NCI-H2227 treated with DMSO at 0.1 percent for 48 hours (cell line): ENCODE data around the gene GSK3A.

ENCODE experiments used
- DNase-seq: peaks from one replicate; lab custom pipeline; 2025; lab: John Stamatoyannopoulos, UW

GSK3A gene

DNA sequence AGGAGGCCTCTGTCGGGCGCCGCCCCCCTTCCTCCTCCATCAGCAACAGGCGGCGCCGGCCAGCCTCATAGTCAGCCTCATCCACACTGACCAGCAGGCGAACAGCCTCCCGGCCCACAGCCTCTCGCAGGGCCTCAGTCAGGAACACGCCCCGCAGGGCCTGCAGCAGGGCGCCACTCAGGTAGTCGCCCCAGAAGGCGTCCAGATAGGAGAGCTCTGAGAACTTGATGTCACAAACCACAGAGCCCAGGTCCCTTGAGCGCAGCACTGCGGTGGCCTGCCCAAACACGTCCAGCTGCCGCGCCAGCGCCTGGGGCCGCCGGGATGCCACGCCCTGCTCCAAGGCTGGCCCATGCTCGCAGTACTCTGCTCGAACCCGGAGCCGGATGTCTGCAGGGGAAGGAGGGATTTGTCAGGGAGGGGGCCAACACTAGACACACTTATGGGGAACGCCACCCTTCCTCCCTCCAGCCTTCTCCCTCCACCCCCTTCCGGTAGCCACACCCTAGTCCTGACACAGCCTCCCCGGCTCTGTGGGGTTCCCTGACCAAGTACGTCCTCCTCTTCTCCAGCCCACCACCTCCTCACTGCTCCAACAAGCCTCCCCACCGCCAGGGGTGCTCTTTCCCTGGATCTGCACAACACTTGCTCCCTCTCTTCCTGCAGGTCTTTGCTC lies 42.8 kb downstream of the GSK3A start:
- no peak for DNase-seq

DNA sequence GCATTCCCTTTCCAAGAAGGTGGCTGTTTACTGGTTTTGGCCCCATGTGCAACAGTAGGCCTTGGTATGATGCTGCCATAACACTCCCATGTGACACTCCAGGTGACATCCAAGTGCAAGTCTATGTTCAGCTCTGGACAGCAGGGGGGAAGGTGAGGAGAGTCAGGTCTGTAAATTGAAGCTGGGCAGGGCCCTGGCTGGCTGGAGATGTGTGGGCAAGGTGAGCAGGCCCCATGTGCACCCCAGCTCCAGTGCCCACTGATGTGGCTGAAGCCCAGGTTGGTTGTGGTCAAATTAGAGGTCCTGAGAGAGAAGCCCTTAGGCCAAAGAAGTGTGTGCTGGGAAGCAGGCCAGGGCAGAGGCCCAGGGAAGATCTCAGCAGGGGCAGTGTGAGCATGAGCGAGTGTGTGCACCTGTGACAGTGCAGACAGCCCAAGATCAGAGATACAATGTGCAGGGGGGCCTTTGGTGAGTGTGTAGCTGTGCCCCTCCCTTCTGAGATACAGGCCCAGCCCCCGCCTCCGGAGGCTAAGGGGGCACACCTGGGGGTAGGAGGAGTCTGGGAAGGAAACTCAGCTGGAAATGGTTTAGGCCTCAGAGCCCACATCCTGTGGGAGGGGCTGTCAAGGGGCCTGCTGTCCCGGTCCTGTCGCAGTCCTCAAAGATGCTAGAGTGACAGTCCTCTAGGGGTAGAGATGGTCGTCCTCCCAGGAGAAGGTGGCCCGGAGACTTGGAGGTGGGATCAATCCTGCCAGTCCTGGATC lies 43.5 kb downstream of the GSK3A start:
- DNase-seq, result no peak

DNA sequence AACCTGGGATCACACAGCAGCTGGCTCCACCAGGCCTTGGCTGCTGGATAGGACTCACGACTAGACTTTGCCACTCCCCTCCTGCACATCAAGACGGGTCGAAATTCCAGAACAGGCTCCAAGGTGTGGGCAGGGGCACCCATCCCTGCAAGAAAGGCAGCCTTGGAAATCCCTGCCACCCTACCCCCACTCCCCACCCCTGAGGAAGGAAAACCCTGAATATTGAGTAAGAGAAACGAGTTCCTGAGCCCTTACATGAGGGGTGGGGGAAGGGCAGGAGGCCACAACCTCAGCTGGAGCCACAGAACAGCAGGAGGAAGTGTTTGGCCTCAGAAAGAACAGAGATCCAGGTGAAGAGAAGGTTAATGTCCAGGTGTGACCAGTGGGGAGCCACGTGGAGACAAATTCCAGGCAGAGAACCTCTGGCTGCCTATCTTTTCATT lies 45.0 kb downstream of the GSK3A start:
- no peak for DNase-seq

DNA sequence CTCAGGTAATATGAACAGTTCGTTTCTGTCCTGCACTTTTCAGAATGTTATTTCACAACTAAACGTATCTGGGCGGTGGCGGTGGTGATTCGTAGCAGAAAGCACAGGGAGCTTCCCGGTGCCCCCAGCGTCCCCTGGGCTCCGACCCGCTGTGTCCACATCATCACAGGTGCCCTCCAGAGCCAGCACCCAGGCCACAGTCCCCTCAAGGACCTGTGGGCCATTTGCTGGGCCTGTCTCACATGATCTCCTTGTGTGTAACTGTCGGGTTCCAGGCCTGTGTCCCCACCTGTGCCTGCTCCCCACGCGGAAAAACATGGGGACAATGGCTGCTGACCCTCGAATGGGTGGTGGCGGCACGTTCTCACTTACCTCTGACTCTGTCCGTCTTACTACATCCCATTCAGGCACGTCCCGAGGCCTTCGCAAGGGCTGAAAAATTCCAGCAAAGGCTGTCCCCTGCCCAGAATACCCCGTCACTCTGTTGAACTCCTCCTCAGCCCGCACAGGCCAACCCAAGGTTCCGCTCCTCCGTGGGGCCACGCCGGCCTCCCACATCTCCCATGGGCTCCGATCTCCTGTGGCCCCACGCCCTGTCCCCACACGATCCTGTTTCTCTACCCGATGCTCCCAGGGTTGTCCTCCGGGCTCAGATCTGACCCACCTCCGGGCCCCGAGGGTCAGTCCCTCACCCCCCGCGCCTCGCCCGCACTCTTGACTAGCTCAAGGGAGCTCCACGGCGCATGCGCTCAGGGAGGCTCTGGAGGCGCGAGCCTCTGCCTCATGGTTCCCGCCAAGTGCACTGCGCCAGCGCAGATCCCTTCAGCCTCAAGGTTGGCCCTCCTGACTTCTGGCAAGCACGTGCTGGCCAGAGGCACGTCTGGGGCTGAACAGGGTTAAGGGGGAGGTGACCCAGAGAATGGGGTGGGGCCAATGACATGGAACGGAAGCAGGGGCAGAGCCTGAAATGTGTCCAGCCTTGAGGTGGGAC lies 46.1 kb downstream of the GSK3A start:
- no peak for DNase-seq

DNA sequence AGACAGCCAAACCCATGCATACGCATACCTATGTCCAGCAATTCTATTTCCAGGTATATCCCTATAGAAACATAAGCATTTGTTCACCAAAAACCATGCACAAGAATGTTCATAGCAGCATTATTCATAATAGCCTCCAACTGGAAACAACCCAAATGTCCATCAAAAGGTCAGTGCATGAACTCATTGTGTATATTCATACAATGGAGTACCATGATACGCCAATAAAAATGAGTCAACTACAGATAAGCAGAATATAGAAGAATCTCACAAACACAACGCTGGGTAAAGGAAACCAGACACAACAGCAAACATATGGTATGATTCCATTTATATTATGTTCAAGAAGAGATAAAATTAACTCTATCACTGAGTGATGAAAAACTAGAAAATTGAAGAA lies 48.7 kb downstream of the GSK3A start:
- DNase-seq, result no peak

DNA sequence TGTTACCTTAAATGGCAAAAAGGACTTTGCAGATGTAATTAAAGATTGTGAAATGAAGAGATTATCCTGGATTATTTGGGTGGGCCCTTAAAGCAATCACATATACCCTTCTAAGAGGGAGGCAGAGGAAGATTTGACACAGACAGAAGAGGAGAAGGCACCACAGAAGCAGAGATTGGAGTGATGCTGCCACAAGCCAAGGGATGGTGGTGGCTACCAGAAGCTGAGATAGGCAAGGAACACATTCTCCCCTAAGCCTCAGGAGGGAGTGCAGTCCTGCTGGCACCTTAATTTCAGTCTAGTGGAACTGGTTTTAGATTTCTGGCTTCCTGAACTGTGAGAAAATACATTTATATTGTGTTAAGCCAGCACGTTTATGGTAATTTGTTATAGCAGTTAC lies 49.1 kb downstream of the GSK3A start:
- no peak for DNase-seq

DNA sequence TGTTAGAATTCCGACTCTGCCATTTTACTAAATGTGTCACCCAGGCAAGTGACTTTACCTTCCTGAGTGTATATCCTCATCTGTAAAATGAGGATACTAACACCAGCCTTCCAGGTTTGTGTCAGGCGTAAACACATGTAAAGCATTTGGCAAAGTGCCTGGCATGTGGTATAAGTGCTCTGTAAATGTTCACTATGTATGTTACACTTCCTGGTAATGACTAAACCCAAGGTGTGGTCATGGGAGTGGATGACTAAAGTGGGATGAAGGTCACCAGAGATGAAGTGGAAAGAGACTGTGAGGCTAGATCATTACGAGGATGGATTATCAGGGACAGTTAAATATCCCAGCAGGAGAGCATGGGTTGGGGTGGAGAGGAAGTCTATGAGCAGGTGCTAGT lies 50.5 kb downstream of the GSK3A start:
- DNase-seq, result no peak

DNA sequence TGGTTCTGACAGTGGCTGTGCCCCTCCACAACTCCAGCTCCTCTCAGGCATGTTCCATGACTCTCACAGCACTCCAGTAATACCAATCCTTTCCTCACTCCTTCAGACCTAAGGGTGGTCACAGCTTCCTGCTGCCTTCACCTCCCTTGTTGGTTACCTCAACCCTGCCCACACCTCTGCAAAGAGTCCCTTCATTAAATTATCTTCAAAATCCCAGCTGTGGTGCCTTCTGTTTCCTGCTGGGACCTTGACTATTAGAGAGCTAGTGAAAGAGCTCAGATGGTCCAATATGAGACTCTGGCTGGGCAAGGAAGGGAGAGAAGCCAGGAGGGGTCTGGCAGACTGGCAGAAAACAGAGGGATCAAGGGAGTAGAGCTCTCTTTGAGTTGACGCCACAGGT lies 51.1 kb downstream of the GSK3A start:
- DNase-seq, result no peak

DNA sequence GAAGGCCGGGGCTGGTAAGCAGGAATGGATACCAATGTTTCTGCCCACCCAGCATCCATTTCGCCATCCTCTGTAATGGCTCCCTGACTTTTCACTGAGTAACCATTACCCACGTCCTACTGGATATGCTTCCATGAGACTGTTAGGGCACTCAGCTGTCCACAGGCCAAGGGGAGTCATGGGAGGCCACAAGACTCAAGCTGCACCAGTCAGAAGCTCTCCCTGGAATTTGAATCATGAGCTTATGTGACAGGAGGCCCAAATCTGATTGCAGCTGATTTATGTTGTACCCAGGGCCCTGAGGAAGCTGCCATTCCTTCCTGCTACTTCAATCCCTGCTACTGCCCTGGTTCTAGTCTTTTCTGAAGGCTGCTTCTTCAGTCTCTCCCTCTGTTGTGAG lies 53.3 kb downstream of the GSK3A start:
- DNase-seq, result no peak

DNA sequence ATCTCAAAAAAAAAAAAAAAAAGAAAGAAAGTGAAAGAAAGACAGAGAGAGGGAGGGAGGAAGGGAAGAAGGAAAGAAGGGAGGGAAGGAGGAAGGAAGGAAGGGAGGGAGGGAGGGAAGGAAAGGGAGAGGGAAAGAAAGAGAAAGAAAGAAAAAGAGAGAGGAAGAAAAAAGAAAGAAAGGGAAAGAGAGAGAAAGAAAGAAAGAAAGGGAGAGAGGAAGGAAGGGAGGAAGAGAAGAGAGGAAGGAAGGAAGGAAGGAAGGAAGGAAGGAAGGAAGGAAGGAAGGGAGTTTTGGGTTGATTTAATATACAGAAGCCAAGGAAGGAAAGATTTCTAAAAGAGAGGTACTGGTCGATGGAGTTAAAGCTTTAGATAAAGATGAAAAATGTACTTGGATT lies 53.7 kb downstream of the GSK3A start:
- no peak for DNase-seq

DNA sequence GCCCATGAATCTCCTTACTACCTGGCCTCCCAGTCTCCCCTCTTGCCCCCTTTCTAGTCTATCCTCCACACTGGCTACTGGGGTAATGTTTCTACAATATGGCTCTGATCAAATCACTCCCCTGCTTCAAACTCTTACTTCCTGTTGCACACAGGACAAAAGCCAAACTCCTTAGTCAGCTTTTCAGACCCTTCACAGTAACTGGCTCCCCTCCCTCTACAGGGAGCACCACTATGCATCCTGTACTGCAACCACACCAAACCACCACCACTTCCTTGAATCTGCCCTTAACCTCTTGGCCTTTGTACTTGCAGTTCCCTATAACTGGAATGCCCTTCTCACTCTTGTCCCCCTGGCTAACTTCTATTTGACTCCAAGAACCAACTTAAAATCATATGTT lies 57.1 kb downstream of the GSK3A start:
- no peak for DNase-seq

DNA sequence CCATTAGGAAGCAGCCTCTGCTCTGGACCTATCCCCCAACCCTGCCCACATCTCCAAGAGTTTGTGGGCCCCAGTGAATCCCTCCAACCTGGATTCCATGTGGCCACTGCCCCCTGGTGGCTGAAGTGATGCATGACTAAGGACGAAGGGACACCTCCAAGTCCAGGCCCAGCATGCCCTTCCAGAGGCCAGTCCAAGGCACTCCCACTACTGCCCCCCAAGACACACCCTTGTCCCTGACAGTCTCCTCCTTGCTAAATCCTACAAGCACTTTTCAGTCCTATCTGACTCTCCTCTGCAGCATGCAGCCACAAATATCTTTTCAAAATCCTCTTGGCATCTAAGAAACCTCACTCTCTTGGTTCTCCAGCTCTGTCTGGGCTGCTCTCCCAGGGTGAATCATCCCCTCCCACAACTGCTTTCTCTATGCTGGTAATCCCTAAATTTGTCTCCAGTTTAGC lies 58.0 kb downstream of the GSK3A start:
- peak; percentile 94 for DNase-seq
